ENCODE results near the gene TNFRSF18.

Gene TNFRSF18

DNA sequence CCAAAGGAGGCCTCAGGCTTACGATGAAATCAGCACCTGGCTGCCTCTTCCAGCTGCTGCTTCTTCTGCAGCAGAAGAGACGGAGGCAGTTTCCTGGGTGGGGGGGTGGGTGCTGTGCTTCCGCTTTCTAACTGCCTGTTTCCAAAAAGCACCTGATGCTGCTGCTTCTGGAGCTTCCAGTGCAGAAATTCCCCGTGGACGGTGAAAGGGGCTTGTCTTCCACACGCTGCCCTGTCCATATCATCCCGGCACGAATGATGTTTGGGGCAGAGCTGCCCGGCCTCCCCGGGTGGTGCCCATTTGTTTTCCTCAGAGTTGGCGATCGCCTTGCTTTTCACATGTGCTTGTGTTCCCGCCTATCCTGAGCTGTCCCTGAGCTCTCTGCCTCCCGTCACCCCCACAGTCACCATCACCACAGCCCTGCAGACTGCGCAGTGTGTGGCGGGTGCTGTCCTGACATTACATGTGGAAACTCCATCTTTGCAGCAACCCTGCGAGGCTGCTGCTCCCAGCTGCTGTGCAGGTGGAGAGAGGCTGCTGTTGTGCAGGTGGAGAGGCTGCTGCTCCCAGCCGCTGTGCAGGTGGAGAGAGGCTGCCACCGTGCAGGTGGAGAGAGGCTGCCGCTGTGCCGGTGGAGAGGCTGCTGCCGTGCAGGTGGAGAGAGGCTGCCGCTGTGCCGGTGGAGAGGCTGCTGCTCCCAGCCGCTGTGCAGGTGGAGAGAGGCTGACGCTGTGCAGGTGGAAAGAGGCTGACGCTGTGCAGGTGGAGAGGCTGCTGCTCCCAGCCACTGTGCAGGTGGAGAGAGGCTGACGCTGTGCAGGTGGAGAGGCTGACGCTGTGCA is 30.9 kb downstream of the TNFRSF18 start:
- no peak for DNase-seq

DNA sequence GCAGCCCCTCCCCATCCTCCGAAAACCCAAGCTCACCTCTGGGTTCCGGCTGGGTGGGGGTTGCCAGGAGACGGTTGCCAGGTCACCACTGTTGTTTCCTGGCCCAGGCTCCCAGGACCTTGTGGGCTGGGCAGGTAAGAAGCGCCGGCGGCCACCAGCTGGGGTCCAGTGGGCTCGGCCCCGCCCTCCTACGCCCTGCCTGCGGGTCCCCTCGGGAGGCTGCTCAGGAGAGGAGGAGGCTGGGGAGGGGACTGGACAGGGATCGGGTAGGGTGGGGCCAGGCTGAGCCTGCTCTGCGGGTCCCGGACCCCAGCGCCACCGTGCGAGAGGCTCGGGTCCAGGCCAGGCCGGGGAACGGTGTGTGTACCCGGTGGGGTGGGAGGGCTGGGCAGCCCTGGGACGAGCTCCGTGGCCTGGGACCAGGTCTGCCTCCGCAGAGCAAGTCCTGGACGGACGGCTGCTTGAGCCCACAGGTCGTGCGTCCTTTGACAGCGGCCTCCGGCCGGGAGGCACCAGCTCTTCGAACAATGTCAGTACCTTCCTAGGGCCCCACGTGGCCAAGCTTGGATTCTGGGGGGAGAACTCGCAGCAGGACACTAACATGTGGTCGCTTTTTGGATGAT is 32.5 kb downstream of the TNFRSF18 start, which contains the start of gene TTLL10:
Gene TTLL10, plus strand, starts transcription at position 88 of the 623 bp plus-strand sequence. CDS start 5,336 bp downstream, outside the sequence.
- DNase-seq: no peak

DNA sequence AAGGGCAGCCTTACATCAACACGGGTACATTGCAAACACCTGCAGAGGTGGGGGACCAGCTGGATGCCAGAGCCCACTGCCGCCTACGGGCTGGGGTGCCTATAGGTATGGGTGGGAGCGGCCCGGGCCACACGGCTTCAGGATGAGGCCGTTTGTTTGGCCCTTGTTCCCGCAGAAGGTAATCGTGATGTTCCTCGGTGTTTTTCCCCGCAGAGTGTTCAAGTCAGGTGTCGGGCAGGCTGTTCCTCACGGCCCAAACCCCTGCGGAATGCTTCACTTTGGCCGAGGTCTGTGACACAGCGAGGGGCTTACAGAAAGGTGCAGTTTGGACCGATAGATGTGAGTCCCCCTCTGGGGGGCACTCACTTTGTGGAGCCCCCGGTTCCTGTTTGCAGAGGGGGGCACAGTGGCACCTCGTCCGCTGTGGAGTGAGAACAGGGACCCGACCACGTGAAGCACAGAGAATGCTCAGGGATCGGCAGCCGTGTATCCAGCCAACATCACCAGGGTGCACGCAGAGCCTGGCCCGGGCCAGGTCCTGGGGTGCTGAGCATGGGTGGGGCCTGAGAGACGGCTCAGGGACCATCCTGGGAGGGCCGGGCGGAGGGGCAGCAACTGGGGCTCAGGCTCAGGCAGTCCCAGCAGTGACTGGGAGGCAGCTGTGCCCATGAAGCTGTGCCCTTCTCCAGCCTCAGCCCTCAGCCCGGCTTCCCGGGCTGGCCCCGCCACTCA is 33.2 kb downstream of the TNFRSF18 start:
- DNase-seq: no peak

DNA sequence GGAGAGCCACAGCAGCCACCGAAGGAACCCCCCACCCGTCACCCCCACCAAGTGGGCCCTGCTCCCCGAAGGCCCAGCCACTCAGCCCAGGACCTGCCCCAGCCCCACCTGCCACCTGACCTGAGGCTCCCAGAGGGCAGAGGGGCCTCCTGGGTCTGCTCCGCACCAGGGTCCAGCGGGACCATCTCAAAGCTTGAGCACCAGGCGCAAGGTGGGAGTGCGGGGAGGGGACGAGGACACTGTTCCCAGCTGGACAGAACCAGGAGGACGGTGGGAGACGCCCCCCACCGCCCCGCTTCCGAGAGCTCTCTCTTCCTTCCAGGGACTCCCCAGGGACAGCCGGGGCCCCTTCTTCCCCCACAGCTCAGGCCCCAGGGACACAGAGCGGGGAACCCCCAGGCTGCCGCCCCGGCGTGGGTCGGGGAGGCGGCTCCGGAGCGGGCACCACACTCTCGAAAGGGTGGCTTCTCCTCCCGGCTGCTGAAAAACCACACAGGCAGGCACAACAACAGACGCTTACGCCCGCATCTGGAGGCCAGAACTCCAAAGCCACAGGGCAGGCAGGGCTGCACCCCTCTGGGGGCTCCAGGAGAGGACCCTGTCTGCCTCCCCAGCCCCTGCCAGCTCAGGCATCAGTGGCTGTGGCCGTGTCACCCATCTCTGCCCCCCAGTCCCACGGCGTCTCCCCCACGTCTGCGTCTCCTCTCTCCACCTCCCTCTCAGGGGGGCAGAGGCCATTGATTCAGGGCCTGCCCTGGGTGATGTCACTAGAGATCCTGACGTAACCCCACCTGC is 34.6 kb downstream of the TNFRSF18 start:
- DNase-seq: no peak

DNA sequence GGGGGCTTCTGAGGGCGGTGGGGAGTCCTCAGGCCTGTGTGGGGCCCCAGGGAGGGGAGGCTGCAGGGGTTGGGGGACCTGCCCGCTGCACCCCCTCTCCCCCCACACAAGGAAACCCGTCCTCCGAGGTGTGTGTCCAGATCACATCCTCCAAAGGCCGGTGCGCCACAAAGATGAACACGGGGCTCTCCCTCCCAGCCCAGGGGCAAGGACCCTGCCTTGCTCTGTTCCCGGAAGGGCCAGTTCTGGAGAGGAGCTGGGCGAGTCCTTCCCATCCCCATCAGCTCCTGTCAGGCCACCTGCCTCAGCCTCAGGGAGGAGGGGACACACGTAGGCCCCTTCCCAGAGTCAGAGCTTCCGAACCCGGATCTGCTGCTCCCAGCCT is 35.2 kb downstream of the TNFRSF18 start:
- no peak for DNase-seq

DNA sequence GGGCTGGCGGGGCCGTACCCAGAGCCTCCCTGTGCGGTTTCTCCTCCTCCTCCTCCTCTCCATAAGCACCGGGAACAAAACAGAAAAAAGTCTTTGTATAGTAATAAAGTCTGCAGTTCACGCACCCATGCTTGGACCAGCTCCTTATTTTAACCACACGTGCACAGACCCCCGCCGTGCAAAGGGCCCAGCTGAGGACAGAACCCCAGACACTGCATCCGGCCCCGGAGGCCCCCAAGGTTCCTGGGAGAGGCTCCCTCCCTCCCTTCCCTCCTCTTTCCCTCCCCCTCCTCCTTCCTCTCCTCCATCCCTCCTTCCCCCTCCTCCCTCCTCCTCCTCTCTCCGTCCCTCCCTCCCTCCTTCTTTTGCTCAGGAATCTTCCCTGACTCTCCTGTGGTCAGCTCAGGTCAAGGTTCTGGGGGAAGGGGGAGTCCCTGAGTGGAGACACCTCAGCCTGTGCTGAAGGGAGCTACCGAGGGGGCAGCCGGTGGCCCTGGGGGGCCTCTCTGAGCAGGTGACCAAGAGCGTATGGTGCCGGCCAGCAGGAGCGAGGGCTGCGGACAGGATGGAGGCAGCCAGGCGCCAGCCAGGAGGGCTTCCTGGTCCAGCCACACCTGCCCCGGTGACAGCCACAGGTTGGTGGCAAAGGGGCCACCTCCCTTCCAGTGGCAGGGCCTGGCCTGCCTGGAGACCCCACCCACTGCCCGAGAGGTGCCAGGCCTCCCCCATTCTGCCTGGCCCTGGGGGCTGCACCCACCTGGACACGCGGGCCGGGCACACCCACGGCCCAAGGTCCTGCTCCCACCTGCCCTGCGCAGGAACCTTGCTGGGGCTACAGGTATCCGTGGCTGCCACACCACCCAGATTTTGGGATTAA is 35.9 kb downstream of the TNFRSF18 start:
- DNase-seq: no peak

DNA sequence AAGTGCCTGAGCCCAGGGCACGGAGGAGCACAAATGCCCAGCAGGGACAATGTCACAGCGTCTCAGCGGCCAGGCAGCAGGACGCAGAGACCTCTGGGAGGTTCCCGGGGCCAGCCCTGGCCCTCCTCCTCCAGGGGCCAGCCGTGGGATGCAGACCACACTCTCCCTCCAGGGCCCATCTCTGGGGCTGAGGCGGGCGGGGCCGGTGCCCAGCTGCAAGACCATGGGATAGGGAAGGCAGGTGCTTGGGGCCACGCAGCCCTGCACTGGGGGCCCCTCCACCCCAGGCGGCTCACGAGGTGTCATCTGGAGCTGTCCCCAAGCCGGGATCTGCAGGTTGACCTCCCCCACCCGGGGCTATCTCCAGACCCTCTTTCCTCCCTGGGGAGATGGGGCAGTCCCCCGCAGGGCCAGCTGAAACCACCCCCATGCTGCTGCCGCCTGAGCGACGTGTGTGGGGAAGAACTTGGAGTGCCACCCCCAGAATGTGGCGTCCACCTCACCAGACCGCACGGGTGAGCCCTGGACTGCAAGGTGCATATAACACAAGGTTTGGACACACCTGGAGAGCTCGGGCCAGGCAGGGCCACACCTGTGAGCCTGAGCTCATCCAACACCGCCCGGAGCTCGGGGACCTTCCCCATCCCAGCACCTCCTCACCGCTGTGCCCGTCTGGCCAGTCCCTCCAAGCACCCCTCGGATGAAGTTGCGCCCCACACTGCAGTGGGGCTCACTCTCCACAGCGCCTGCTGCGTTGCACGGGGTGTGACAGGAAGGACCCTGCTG is 36.8 kb downstream of the TNFRSF18 start:
- DNase-seq: no peak

DNA sequence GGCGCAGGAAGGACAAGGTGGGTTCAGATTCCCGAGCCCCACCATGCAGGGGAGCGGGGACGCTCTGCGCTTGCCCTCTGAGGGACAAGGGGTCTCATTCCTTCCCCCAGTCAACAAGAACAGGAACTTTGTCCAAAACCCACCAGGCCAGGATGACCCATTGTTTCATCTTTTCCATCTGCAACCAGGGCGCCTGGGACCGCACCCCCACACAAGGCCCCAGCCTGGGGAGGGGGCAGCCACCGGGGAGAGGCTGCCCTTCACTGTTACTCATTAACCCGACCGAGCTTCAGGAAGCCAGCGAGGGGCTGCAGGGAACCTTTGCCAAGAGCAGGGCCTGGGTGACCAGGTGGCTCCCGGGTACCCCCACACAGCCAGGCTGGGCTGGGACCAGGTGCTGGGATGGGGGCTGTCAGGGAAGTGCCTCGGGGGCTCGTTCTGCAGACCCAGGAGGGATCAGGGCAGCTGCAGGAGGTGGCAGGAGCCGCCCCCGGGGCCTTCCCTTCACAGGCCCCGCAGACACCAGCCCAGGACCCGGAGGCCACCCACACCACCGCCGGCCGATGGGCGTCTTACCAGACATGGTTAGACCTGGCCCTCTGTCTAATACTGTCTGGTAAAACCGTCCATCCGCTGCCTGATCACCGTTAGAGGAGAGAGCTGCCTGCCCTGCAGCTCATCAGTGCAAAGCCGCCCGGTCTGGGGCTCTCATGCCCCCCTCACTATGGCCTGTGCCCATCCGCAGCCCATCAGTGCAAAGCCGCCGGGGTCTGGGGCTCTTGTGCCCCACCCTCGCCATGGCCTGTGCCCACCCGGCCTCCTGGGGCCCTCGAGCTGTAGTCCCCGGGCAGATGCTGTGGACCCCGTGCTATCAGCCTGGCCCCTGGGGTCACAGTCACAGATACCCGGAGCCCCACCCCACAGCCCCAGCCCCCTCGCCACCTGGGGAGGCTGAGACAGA is 37.7 kb downstream of the TNFRSF18 start:
- no peak for DNase-seq

DNA sequence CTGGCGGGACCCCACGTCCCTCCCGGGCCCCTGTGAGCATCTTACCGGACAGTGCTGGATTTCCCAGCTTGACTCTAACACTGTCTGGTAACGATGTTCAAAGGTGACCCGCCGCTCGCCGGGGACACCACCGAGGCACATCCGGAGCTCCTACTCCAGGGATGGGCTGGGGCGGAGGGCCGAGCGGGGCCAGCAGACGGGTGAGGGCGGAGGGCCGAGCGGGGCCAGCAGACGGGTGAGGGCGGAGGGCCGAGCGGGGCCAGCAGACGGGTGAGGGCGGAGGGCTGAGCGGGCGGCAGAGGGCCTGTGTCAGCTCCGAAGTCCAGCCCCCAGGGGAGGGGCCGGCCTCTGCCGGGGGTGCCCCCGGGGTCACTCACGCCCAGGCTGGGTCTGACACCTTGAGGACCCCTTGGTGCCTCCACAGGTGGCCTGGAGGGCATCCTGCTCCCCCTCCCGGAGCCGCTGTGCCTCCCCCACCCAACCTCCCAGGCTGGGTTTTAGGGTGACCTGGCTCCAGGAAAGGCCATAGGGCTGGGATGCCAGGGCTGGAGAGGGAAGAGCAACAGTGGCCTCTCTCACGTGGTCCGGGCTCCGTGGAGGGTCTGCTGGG is 38.4 kb downstream of the TNFRSF18 start:
- no peak for DNase-seq

DNA sequence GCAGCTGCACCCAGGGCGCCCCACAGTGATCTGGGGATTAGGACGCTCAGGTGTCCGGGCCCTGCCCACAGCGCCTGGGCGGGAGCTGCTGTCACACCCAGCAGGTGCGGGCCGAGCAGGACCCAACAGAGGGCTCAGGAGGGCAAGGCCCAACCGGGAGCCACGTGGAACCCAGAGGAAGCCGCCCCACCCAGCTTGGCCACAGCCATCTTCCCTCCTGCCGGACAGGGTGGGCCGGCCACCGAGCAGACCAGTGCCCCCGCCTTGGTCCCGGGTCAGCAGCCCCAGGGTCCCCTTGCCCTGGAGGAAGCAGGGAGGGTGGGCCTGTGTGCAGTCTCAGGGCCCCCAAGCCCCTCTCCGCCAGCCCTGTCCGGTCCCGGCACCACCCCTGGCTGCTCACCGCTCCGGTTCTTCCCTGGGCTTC is 39.0 kb downstream of the TNFRSF18 start:
- no peak for DNase-seq

DNA sequence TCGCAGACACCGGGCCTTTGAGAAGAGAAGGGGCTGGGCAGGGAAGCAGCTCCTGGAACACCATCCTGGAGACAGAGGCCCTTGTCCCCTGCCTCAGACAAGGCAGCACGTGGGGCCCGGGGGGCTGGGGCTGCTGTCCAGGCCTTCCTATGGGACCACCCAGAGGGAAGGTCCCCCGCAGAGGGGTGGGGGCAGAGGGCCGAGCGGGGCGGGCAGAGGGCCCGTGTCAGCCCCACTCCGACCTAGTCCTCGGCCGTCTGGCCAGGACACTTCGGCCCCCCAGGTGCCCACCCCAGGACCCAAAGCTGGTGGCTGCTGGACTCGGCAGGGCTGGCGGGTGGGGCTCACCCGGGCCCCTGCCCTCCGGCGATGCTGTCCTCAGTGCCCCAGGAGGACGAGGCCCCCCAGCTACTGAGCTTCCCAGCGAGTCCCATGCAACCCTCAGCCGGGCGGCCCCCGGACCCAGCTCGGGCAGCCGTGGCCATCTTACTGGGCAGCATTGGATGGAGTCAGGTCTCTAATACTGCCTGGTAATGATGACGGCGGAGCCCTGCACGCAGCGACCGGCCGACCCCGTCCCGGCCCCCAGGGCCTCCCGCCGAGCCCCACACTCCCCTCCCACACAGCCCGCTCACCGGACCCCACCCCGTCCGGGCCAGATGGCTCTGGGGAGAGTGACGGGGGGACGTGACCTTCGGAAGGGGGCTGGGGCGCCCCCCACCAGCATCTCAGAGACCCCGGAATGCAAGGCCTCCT is 39.6 kb downstream of the TNFRSF18 start:
- no peak for DNase-seq

DNA sequence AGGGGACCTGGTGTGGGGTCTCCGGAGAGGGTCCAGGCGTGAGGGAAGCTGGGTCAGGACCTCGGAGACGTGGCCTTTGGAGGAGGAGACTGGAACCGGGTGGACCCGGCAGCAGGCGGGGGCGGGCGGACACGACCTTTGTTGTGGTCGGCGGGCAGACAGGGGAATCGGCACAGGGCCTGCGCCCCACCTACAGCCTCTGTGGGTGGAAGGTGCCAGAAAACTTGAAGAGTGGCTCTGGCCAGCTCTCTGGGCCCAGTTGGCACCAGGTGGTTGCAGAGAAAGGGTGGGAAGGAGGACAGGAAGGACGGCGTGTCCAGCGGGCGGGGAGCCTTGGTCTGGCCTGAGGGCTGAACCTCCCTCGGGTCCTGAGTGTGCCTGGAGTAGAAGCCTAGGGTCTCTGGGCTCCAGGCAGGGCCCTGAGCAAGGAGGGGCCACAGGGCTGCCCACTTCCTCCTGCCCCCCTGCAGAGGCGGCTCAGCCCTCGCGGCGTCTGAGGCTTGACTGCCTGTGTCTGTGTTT is 40.4 kb downstream of the TNFRSF18 start:
- DNase-seq: no peak

DNA sequence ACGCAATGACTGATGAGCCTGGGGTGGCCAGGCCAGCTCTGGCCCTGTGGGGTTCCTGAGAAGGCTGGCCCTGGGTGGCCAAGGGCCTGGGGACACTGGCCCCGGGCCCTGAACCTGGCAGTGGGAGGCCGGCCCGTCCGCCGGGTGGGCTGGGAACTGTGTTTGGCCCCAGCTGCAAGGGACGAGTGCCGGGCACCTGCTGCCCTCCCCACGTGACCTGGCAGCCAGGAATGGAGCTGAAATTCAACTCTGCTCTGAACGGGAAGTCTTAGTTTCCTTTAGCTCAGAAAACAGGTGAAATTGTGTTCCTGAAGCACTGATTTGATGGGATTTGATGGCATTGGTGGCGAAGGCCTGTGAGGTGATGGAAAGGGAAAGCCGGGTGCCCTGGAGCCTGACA is 40.9 kb downstream of the TNFRSF18 start:
- no peak for DNase-seq

DNA sequence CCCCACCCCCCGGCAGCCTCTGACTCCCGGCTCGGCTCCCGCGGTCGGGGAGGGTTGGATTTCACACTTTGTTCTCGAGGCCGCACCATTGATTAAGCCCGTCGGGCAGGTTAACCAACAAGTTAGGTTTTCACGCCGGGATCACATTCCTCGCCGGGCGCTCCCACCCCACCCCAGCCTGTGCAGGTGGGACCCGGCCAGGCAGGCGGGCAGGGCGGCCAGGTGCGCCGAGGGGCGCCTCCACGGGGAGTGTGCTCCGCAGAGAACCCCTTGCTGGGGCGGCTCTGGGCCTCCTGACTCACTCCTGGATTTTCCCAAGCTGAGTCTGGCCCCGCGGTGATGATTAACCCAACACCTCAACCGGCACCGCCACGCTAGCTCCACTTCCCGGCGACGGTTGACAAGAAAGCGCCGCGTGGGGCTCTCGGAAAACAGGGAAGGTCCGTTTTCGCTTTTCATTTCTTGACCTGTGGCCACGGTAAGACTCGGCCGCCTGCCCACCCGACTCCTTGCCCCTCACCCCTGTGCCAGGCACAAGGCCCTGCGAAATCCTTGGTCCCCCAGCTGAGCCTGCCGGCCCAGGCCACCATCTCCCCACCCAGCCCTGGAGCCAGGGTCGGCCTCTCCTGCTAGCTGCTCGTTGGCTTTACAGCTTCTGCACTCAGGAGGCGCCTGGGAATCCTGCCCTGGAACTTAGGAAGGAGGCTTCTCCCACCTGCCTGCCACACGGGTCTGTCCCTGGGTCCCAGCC is 41.5 kb downstream of the TNFRSF18 start:
- DNase-seq: no peak

DNA sequence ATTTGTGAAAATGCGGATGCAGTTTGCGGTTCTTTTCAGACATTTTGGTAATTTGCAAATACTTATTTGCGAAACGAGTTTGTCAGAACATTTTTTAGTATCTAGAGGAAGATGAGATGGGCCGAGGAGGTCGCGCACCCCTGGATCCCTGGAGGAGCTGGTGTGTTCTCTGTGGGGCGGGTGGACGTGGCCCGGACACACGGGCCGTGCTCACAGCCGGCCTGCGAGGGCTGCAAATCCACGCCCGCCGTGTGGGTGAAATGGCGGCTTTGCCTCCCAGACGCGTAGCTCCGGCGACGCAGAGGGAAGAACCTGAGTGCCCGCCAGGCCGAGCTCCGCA is 42.1 kb downstream of the TNFRSF18 start:
- no peak for DNase-seq

DNA sequence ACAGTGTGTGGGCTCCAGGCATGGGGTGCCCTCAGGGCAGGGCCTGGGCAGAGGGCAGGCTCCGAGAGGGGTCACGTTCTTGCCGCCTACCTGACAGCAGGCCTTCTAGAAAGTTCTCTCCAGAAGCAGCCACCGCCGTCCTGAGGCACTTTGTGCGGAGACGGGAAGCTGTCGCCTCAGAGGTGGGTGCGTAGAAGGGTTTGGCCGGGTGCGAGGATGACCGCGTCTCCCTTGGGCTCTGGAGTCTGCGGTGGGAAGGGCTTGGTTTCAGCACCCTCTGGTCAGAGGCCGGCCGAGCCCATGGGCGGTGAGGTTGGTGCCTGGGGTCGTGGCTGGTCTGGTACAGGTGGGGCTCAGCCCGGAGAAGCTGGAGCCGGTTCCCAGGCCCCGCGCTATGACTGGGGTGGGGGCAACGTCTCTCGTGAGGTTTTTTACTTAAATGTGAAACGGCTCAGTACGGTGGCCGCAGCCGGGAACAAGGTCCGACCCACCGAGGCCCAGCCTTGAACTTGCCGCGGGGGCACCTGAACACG is 42.8 kb downstream of the TNFRSF18 start:
- no peak for DNase-seq

Measured in NCI-H1694 (cell line).